Body of pancreas (tissue), 4 donors: ENCODE data around the gene PRR16.

ENCODE experiments used
- POLR2A ChIP-seq, 3 donors: fragments of 450-650 bp; IDR thresholded peaks; one replicate each; pipeline ENCODE4 v1.6.1; 2016; ENCODE audit warnings: antibody characterized with exemption in 3 of 3, mild to moderate bottlenecking in 2 of 3
- TF ChIP-seq, protein P1 (sequence below), 7 experiments: fragments of 450-650 bp in 4 of 7; fragments of 200-600 bp in 3 of 7; sonication (generic) in 3 of 7; IDR thresholded peaks; one replicate each; pipeline ENCODE4 v1.5.1; 2016 to 2019; ENCODE audit warnings: antibody characterized with exemption in 7 of 7

DNA sequence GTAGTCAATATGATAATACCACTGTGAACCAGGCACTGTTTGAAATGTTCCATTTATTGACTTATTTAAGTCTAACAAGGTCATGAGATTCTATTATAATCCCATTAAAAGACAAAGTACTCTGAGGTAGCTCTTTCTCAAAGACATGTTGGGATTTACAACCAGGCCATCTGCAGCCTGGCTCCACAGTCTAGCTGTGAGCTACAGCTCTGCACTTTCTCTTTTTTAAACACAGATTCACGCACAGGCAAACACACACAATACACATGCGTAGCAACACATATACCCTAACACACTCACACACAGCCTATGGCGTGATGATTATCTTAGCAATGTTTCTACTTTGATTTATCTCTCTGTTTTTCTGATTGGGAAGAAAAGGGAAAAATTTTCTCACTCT is 174.3 kb downstream of the PRR16 start:
- TF ChIP-seq POLR2A (IDR thresholded peaks at IDR 0.05) = no peak
- TF ChIP-seq, protein P1, sequence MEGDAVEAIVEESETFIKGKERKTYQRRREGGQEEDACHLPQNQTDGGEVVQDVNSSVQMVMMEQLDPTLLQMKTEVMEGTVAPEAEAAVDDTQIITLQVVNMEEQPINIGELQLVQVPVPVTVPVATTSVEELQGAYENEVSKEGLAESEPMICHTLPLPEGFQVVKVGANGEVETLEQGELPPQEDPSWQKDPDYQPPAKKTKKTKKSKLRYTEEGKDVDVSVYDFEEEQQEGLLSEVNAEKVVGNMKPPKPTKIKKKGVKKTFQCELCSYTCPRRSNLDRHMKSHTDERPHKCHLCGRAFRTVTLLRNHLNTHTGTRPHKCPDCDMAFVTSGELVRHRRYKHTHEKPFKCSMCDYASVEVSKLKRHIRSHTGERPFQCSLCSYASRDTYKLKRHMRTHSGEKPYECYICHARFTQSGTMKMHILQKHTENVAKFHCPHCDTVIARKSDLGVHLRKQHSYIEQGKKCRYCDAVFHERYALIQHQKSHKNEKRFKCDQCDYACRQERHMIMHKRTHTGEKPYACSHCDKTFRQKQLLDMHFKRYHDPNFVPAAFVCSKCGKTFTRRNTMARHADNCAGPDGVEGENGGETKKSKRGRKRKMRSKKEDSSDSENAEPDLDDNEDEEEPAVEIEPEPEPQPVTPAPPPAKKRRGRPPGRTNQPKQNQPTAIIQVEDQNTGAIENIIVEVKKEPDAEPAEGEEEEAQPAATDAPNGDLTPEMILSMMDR (IDR thresholded peaks at IDR 0.05) = no peak
